ENCODE measurements around the gene FASLG. TPM values are rescaled to one million over a fixed set of nuclear protein-coding genes. Genes with fewer than 3 reads are reported as not detected.
"Not testable (repeated sequence)": the region's sequence is repeated elsewhere in the genome, so short reads cannot be mapped to it uniquely, and the experiment has no call there.

Gene FASLG
- total RNA-seq, 1 donor from 2014 or later = 0.31 TPM

GRCh38 chr1:172680733-172681275 is 21.9 kb downstream of the FASLG start:
- no peak for DNase-seq

GRCh38 chr1:172682812-172683211 is 23.9 kb downstream of the FASLG start:
- no peak for DNase-seq

- DNase-seq = no peak
These were observed 27.2 kb downstream of the FASLG start for GRCh38 chr1:172686143-172686542.

GRCh38 chr1:172688428-172689085 is 29.7 kb downstream of the FASLG start:
- DNase-seq = not testable (repeated sequence)

GRCh38 chr1:172690925-172691324 is 32.0 kb downstream of the FASLG start:
- DNase-seq = not testable (repeated sequence)

GRCh38 chr1:172697534-172698002 is 38.7 kb downstream of the FASLG start:
- no peak for DNase-seq

- DNase-seq = no peak
These were observed 39.3 kb downstream of the FASLG start for GRCh38 chr1:172698224-172698623.

GRCh38 chr1:172699111-172699510 is 40.2 kb downstream of the FASLG start:
- DNase-seq = no peak

- DNase-seq = peak; percentile 15
These were observed 40.9 kb downstream of the FASLG start for GRCh38 chr1:172699695-172700227.

GRCh38 chr1:172700556-172700955 is 41.7 kb downstream of the FASLG start:
- no peak for DNase-seq

- no peak for DNase-seq
These were observed 45.1 kb downstream of the FASLG start for GRCh38 chr1:172704001-172704400.

GRCh38 chr1:172704420-172705210 is 45.7 kb downstream of the FASLG start:
- DNase-seq = no peak

GRCh38 chr1:172708452-172708851 is 49.5 kb downstream of the FASLG start:
- DNase-seq = no peak

- no peak for DNase-seq
These were observed 52.7 kb downstream of the FASLG start for GRCh38 chr1:172711558-172711957.

- no peak for DNase-seq
These were observed 54.6 kb downstream of the FASLG start for GRCh38 chr1:172713466-172713865.

Small RNA genes within 50 kb of the gene (small RNA-seq; reads per million reads assigned to genes)
- gene RNU6-693P (ENCODE audit: low replicate concordance) = not detected

Other genes starting within 250 kb of the FASLG start
- 24.4 TPM for gene C1orf105, start 238.4 kb upstream of the FASLG start, total RNA-seq
- gene PIGC, start 215.0 kb upstream of the FASLG start, total RNA-seq = 24.6 TPM
- 58.5 TPM for gene SUCO, start 126.0 kb upstream of the FASLG start, total RNA-seq

Measured in tongue (tissue), 3 donors.